Panc1 (cell line): ENCODE data around the gene IL19. TPM values are rescaled to one million over a fixed set of nuclear protein-coding genes. Genes with fewer than 3 reads are reported as not detected.

ENCODE experiments used
- ATAC-seq: fragments of 200-7000 bp; cut with Tn5 transposase; 2 replicates; pipeline ENCODE4 v1.9.1; 2020; ENCODE audit warnings: mild to moderate bottlenecking, moderate library complexity
- BruUV-seq: library from RNA; stranded (reverse); fragments of 400-500 nt; replicated peaks from 2 replicates; lab custom pipeline; 2021; lab: Mats Ljungman, UMichigan
- CTCF ChIA-PET: fragments of 300-600 bp; sonication (Branson Sonifier 250); formaldehyde crosslinking; loops from one replicate; lab custom pipeline; 2022; ENCODE audit warnings: antibody characterized with exemption; lab: Charles Lee
- POLR2A ChIA-PET: fragments of 300-600 bp; sonication (Branson Sonifier 250); formaldehyde crosslinking; loops from one replicate; lab custom pipeline; 2022; ENCODE audit warnings: antibody characterized with exemption; lab: Charles Lee
- DNase-seq: peaks from one replicate; pipeline ENCODE4 v3.0.0-alpha.2; 2010; ENCODE audit warnings: low read depth, low spot score
- H3K27ac ChIP-seq: 2 replicates; pipeline ENCODE4 v1.5.1; 2011; ENCODE audit warnings: mild to moderate bottlenecking, low read length, inconsistent platforms
- H3K27me3 ChIP-seq: fragments of 200-500 bp; sonication (Bioruptor generic); 2 replicates; pipeline ENCODE4 v1.6.0; 2014; ENCODE audit warnings: low read length, inconsistent platforms; ENCODE audit not compliant: control insufficient read depth, insufficient read depth
- H3K36me3 ChIP-seq: fragments of 200-500 bp; sonication (Bioruptor generic); 2 replicates; pipeline ENCODE4 v1.5.1; 2014; ENCODE audit warnings: inconsistent platforms, mild to moderate bottlenecking, low read length, moderate library complexity; ENCODE audit not compliant: control insufficient read depth, insufficient read depth
- H3K4me1 ChIP-seq: 2 replicates; pipeline ENCODE4 v1.5.1; 2011; ENCODE audit warnings: inconsistent platforms, mild to moderate bottlenecking, low read length, moderate library complexity; ENCODE audit not compliant: control insufficient read depth, insufficient read depth
- H3K4me3 ChIP-seq, 2 experiments: 2 replicates each; pipeline ENCODE4 v1.5.1; 2011 to 2012; ENCODE audit warnings: low read depth in 2 of 2, low read length in 2 of 2, mild to moderate bottlenecking in 2 of 2, inconsistent platforms in 1 of 2, moderate library complexity in 1 of 2
- H3K9me3 ChIP-seq: fragments of 200-500 bp; sonication (Bioruptor generic); 2 replicates; pipeline ENCODE4 v1.5.1; 2014; ENCODE audit warnings: low read depth, mild to moderate bottlenecking, inconsistent platforms, low read length, moderate library complexity; ENCODE audit not compliant: control insufficient read depth, insufficient read depth
- CTCF ChIP-seq: fragments of 450-650 bp; IDR thresholded peaks from 2 replicates; pipeline ENCODE4 v1.5.1; 2017; ENCODE audit warnings: mild to moderate bottlenecking
- POLR2AphosphoS5 ChIP-seq: IDR thresholded peaks from 2 replicates; pipeline ENCODE4 v1.6.1; 2012; ENCODE audit warnings: mild to moderate bottlenecking, low read depth, low read length, moderate library complexity
- REST ChIP-seq, 2 experiments: IDR thresholded peaks; 2 replicates each; pipeline ENCODE4 v1.6.1; 2011 to 2012; ENCODE audit warnings: low read depth in 2 of 2, control low read depth in 1 of 2, low read length in 1 of 2, mild to moderate bottlenecking in 1 of 2, moderate library complexity in 1 of 2; ENCODE audit not compliant: insufficient read depth in 1 of 2
- SIN3A ChIP-seq: IDR thresholded peaks from 2 replicates; pipeline ENCODE4 v1.6.1; 2012; ENCODE audit warnings: low read depth, mild to moderate bottlenecking, low read length, moderate library complexity, borderline replicate concordance; ENCODE audit not compliant: insufficient read depth
- TCF7L2 ChIP-seq: IDR thresholded peaks from 2 replicates; pipeline ENCODE4 v1.6.1; 2011; ENCODE audit warnings: mild to moderate bottlenecking, low read depth, low read length, inconsistent platforms
- in situ Hi-C: cut with HindIII; loops from 2 replicates; pipeline ENCODE4 v1.10.0; 2016; ENCODE audit warnings: low sequenced_read_pairs, low pct_unique_long_range_greater_than_20kb
- intact Hi-C: fragments of 100-400 bp; cut with micrococcal nuclease; formaldehyde crosslinking; loops from one replicate; pipeline ENCODE4 v1.10.0; 2022; ENCODE audit not compliant: unreplicated experiment
- total RNA-seq: library from RNA; stranded (reverse); gene quantifications from one replicate; pipeline ENCODE4 v1.2.1, GENCODE V29; 2021; ENCODE audit not compliant: unreplicated experiment

Gene IL19
- total RNA-seq, 1 experiment from 2014 or later = not detected

DNA sequence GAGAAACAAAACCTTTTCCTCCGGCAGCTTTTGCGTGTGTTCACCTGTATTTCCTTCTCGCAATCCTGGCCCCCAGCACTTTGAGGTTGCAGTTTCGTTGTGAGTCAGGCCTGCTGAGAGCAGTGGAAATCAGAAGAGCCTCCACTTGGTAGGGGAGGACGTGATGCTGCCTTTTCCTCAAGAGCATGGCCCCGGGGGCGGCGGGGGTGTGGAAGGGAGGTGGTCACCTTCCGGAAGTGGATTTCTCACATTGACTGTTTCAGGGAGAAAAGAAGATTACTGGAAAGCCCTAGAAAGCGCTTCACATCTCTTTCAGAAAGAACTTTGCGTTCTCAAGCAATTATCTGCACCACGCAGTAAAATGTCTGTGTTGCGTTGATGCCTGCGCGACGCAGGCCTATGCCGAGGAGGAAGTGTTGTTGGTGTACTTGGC lies 13.9 kb downstream of the IL19 start:
- peaks cover 5% of the 10 kb centered on the region for H3K27me3 ChIP-seq
- no peak for ATAC-seq
- intact Hi-C loops = no loop called here

DNA sequence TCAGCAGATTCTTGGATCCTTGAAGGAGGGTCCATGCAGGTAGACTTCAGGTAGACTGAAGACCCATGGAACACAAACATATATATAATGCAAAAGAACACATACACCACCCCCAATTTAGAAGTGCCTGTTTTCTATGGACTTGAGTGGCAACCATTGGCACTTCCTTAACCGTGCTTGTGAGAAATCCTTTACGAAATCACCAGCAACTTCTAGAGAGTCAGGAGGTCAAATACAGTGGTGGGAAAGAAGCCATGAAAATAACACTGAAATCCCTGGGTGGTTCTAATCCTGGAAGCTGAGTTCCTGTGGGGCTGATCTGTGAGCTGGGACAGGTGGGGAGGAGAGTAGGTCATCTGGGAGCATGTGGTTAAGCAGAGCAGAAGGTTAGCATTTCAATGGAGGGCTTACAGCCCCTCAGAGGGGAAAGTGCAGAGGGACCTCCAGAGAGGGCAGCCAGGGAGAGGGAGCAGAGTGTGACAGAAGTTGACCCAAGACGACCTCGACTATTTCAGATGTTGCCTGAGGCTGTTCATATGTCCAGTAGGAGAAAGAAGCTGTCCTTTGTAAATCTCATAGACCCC lies 14.7 kb downstream of the IL19 start:
- peaks cover 5% of the 10 kb centered on the region for H3K27me3 ChIP-seq
- no peak overlapping the region for H3K4me3 ChIP-seq
- in situ Hi-C loops (no loop called here), intact Hi-C loops (no loop called here)
- H3K36me3 ChIP-seq = no peaks in the 10 kb centered on the region
- no peak for ATAC-seq
- no peaks in the 10 kb centered on the region for H3K4me1 ChIP-seq
- no TSS peak for BruUV-seq
- POLR2A ChIA-PET = no interaction called here
- CTCF ChIA-PET = no interaction called here
- no peaks in the 10 kb centered on the region for H3K9me3 ChIP-seq
- H3K27ac ChIP-seq = no peak overlapping the region
- no peak for DNase-seq
- TF ChIP-seq POLR2AphosphoS5 = no peak
- TF ChIP-seq TCF7L2 = no peak
- TF ChIP-seq CTCF = no peak
- no peak for TF ChIP-seq SIN3A
- no peak for TF ChIP-seq REST (IDR thresholded peaks at IDR 0.05; ENCODE audit: insufficient read depth in 1 of 2, low read depth in 2 of 2, low read length in 1 of 2)

More for the DNA sequence above, 13.9 kb downstream of the IL19 start:
- no TSS peak for BruUV-seq
- DNase-seq = no peak
- Histone ChIP-seq H3K4me3 (no peak overlapping the region), H3K36me3 (no peaks in the 10 kb centered on the region), H3K4me1 (no peaks in the 10 kb centered on the region), H3K27ac (no peak overlapping the region), H3K9me3 (no peaks in the 10 kb centered on the region)
- no peak for TF ChIP-seq REST (IDR thresholded peaks at IDR 0.05; ENCODE audit: insufficient read depth in 1 of 2, low read depth in 2 of 2, low read length in 1 of 2)
- TF ChIP-seq POLR2AphosphoS5 = no peak
- no peak for TF ChIP-seq SIN3A
- no peak for TF ChIP-seq TCF7L2
- no peak for TF ChIP-seq CTCF
- in situ Hi-C loops = no loop called here
- ChIA-PET CTCF (no interaction called here), POLR2A (no interaction called here)
